Measurements from ENCODE around the gene COL7A1. TPM values are rescaled to one million over a fixed set of nuclear protein-coding genes. Genes with fewer than 3 reads are reported as not detected.

The COL7A1 gene
- total and polyA plus RNA-seq, 2 of the 8 experiments (the other 6 are each of a cell fraction or from before 2014, with no cell fraction given), result 10.7 to 13.9 TPM

DNA sequence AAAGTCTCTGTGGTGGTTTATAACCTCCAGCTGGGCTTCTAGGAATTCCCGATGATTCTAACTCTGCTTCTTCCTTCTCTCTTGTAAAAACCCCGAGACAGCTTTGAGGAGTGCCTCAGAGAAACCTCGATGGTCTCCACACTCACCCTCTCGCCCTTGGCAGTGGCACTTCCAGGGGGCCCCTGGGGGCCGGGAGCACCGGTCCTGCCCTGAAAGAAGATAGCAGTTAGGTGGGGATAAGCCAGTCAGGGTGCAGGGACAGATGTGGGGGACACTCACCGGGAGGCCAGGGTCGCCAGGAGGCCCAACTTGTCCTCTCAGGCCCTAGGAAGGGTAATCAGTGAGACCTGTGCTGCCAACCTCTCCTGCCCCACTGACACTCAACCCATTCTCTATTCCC lies 9.7 kb downstream of the COL7A1 start (continued):
- TF ChIP-seq, protein P1, sequence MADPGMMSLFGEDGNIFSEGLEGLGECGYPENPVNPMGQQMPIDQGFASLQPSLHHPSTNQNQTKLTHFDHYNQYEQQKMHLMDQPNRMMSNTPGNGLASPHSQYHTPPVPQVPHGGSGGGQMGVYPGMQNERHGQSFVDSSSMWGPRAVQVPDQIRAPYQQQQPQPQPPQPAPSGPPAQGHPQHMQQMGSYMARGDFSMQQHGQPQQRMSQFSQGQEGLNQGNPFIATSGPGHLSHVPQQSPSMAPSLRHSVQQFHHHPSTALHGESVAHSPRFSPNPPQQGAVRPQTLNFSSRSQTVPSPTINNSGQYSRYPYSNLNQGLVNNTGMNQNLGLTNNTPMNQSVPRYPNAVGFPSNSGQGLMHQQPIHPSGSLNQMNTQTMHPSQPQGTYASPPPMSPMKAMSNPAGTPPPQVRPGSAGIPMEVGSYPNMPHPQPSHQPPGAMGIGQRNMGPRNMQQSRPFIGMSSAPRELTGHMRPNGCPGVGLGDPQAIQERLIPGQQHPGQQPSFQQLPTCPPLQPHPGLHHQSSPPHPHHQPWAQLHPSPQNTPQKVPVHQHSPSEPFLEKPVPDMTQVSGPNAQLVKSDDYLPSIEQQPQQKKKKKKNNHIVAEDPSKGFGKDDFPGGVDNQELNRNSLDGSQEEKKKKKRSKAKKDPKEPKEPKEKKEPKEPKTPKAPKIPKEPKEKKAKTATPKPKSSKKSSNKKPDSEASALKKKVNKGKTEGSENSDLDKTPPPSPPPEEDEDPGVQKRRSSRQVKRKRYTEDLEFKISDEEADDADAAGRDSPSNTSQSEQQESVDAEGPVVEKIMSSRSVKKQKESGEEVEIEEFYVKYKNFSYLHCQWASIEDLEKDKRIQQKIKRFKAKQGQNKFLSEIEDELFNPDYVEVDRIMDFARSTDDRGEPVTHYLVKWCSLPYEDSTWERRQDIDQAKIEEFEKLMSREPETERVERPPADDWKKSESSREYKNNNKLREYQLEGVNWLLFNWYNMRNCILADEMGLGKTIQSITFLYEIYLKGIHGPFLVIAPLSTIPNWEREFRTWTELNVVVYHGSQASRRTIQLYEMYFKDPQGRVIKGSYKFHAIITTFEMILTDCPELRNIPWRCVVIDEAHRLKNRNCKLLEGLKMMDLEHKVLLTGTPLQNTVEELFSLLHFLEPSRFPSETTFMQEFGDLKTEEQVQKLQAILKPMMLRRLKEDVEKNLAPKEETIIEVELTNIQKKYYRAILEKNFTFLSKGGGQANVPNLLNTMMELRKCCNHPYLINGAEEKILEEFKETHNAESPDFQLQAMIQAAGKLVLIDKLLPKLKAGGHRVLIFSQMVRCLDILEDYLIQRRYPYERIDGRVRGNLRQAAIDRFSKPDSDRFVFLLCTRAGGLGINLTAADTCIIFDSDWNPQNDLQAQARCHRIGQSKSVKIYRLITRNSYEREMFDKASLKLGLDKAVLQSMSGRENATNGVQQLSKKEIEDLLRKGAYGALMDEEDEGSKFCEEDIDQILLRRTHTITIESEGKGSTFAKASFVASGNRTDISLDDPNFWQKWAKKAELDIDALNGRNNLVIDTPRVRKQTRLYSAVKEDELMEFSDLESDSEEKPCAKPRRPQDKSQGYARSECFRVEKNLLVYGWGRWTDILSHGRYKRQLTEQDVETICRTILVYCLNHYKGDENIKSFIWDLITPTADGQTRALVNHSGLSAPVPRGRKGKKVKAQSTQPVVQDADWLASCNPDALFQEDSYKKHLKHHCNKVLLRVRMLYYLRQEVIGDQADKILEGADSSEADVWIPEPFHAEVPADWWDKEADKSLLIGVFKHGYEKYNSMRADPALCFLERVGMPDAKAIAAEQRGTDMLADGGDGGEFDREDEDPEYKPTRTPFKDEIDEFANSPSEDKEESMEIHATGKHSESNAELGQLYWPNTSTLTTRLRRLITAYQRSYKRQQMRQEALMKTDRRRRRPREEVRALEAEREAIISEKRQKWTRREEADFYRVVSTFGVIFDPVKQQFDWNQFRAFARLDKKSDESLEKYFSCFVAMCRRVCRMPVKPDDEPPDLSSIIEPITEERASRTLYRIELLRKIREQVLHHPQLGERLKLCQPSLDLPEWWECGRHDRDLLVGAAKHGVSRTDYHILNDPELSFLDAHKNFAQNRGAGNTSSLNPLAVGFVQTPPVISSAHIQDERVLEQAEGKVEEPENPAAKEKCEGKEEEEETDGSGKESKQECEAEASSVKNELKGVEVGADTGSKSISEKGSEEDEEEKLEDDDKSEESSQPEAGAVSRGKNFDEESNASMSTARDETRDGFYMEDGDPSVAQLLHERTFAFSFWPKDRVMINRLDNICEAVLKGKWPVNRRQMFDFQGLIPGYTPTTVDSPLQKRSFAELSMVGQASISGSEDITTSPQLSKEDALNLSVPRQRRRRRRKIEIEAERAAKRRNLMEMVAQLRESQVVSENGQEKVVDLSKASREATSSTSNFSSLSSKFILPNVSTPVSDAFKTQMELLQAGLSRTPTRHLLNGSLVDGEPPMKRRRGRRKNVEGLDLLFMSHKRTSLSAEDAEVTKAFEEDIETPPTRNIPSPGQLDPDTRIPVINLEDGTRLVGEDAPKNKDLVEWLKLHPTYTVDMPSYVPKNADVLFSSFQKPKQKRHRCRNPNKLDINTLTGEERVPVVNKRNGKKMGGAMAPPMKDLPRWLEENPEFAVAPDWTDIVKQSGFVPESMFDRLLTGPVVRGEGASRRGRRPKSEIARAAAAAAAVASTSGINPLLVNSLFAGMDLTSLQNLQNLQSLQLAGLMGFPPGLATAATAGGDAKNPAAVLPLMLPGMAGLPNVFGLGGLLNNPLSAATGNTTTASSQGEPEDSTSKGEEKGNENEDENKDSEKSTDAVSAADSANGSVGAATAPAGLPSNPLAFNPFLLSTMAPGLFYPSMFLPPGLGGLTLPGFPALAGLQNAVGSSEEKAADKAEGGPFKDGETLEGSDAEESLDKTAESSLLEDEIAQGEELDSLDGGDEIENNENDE (IDR thresholded peaks at IDR 0.05; ENCODE audit: insufficient replicate concordance, low read length), result no peak

All from H1 (cell line).